IPS DF 4.7 (cell line): ENCODE data around the gene HPS6.

Experiments
- DNase-seq: peaks from one replicate; pipeline ENCODE4 v3.0.0-alpha.2; 2013; ENCODE audit warnings: low spot score; ENCODE audit errors: extremely low read depth

Gene HPS6

GRCh38 chr10:102068216-102068615 lies 3.1 kb downstream of the HPS6 start:
- no peak for DNase-seq

GRCh38 chr10:102069071-102069470 lies 3.9 kb downstream of the HPS6 start:
- DNase-seq = no peak

- DNase-seq = no peak
These were observed 7.8 kb downstream of the HPS6 start for GRCh38 chr10:102072673-102073527.

GRCh38 chr10:102083541-102083940 lies 18.4 kb downstream of the HPS6 start:
- DNase-seq = no peak

- no peak for DNase-seq
These were observed 20.2 kb downstream of the HPS6 start for GRCh38 chr10:102085336-102085735.

GRCh38 chr10:102086196-102086595 lies 21.0 kb downstream of the HPS6 start:
- no peak for DNase-seq

GRCh38 chr10:102090772-102091171 lies 25.6 kb downstream of the HPS6 start:
- no peak for DNase-seq

- DNase-seq = no peak
These were observed 31.3 kb downstream of the HPS6 start for GRCh38 chr10:102096449-102096848.

GRCh38 chr10:102101152-102101551 lies 36.0 kb downstream of the HPS6 start:
- DNase-seq = no peak

GRCh38 chr10:102102421-102102820 lies 37.3 kb downstream of the HPS6 start:
- no peak for DNase-seq

- no peak for DNase-seq
These were observed 41.8 kb downstream of the HPS6 start for GRCh38 chr10:102106998-102107397.

GRCh38 chr10:102109166-102110116 lies 44.3 kb downstream of the HPS6 start:
- no peak for DNase-seq

- no peak for DNase-seq
These were observed 46.1 kb downstream of the HPS6 start for GRCh38 chr10:102111276-102111675.

GRCh38 chr10:102112210-102112817 lies 47.2 kb downstream of the HPS6 start:
- DNase-seq = no peak

- DNase-seq = no peak
These were observed 48.3 kb downstream of the HPS6 start for GRCh38 chr10:102113261-102113955.

- DNase-seq = no peak
These were observed 49.1 kb downstream of the HPS6 start for GRCh38 chr10:102113956-102114857.

- DNase-seq = no peak
These were observed 49.9 kb downstream of the HPS6 start for GRCh38 chr10:102114861-102115618.

GRCh38 chr10:102115775-102116174 lies 50.6 kb downstream of the HPS6 start:
- no peak for DNase-seq

- no peak for DNase-seq
These were observed 51.5 kb downstream of the HPS6 start for GRCh38 chr10:102116656-102117055.
